Osteocyte (in vitro differentiated cells): ENCODE results near the gene DUSP28. TPM values are rescaled to one million over a fixed set of nuclear protein-coding genes. Genes with fewer than 3 reads are reported as not detected.
"Not testable (repeated sequence)": the region's sequence is repeated elsewhere in the genome, so short reads cannot be mapped to it uniquely, and the experiment has no call there.

ENCODE experiments used
- DNase-seq: peaks from one replicate; pipeline ENCODE4 v3.0.0; 2021; ENCODE audit warnings: mixed read lengths; ENCODE audit not compliant: unreplicated experiment; ENCODE audit errors: extremely low spot score
- H3K27ac Mint-ChIP-seq: one replicate; pipeline ENCODE4 v1.8.0; 2021; ENCODE audit warnings: mild to moderate bottlenecking, mixed read lengths; ENCODE audit not compliant: unreplicated experiment
- H3K27me3 Mint-ChIP-seq: one replicate; pipeline ENCODE4 v1.8.0; 2021; ENCODE audit warnings: mixed read lengths; ENCODE audit not compliant: unreplicated experiment
- H3K36me3 Mint-ChIP-seq: one replicate; pipeline ENCODE4 v1.8.0; 2021; ENCODE audit warnings: mixed read lengths; ENCODE audit not compliant: unreplicated experiment
- H3K4me1 Mint-ChIP-seq: one replicate; pipeline ENCODE4 v1.8.0; 2021; ENCODE audit warnings: mixed read lengths; ENCODE audit not compliant: unreplicated experiment
- H3K4me3 Mint-ChIP-seq: one replicate; pipeline ENCODE4 v1.8.0; 2021; ENCODE audit warnings: mild to moderate bottlenecking, moderate library complexity, mixed read lengths; ENCODE audit not compliant: unreplicated experiment
- H3K9me3 Mint-ChIP-seq: one replicate; pipeline ENCODE4 v1.8.0; 2021; ENCODE audit warnings: mixed read lengths; ENCODE audit not compliant: unreplicated experiment
- total RNA-seq: library from RNA; stranded (reverse); gene quantifications from 2 replicates; pipeline ENCODE4 v1.2.1, GENCODE V29; 2021
- TF ChIP-seq, protein P1 (sequence below): fragments of 200-600 bp; sonication (generic); IDR thresholded peaks from 2 replicates; pipeline ENCODE4 v1.5.0; 2021; ENCODE audit warnings: antibody characterized with exemption, mild to moderate bottlenecking, moderate library complexity

The DUSP28 gene
- total RNA-seq, 1 donor from 2014 or later: 5.9 TPM

GRCh38 chr2:240532031-240532775 is 28.0 kb upstream of the DUSP28 start:
- H3K27me3 Mint-ChIP-seq: no peaks in the 10 kb centered on the region
- DNase-seq: no peak
- TF ChIP-seq, protein P1, sequence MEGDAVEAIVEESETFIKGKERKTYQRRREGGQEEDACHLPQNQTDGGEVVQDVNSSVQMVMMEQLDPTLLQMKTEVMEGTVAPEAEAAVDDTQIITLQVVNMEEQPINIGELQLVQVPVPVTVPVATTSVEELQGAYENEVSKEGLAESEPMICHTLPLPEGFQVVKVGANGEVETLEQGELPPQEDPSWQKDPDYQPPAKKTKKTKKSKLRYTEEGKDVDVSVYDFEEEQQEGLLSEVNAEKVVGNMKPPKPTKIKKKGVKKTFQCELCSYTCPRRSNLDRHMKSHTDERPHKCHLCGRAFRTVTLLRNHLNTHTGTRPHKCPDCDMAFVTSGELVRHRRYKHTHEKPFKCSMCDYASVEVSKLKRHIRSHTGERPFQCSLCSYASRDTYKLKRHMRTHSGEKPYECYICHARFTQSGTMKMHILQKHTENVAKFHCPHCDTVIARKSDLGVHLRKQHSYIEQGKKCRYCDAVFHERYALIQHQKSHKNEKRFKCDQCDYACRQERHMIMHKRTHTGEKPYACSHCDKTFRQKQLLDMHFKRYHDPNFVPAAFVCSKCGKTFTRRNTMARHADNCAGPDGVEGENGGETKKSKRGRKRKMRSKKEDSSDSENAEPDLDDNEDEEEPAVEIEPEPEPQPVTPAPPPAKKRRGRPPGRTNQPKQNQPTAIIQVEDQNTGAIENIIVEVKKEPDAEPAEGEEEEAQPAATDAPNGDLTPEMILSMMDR: no peak
- no peak overlapping the region for H3K27ac Mint-ChIP-seq
- H3K36me3 Mint-ChIP-seq: peaks cover 57% of the 10 kb centered on the region
- H3K4me3 Mint-ChIP-seq: no peak overlapping the region
- peaks cover 25% of the 10 kb centered on the region for H3K9me3 Mint-ChIP-seq
- no peaks in the 10 kb centered on the region for H3K4me1 Mint-ChIP-seq

DNA sequence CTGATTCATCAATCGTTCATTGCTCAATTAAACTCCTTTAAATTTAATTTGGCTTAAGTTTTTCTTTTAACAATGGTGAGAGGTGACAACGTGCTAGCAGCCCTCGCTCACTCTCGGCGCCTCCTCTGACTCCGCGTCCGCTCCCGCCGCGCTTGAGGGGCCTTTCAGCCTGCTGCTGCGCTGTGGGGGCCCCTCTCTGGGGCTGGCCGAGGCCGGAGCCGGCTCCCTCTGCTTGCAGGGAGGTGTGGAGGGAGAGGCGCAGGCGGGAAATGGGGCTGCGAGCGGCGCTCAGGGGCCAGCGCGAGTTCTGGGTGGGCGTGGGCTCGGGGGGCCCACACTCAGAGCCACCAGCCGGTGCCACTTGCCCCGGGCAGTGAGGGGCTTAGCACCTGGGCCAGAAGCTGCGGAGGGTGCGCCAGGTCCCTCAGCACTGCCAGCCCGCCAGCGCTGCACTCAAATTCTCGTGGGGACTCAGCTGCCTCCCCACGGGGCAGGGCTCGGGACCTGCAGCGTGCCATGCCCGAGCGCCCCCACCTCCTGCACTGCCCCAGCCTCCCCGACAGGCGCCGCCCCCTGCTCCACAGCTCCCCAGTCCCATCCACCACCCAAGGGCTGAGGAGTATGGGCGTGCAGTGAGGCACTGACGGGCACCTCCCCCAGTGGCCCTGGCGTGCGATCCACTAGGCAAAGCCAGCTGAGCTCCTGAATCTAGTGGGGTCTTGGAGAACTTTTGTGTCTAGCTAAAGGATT is 22.0 kb upstream of the DUSP28 start:
- Mint-ChIP-seq H3K36me3 (peaks cover 41% of the 10 kb centered on the region), H3K27ac (no peak overlapping the region), H3K4me3 (no peak overlapping the region), H3K27me3 (no peaks in the 10 kb centered on the region), H3K4me1 (no peaks in the 10 kb centered on the region), H3K9me3 (peaks cover 4% of the 10 kb centered on the region)
- TF ChIP-seq, protein P1: no peak
- DNase-seq: peak; percentile 80

DNA sequence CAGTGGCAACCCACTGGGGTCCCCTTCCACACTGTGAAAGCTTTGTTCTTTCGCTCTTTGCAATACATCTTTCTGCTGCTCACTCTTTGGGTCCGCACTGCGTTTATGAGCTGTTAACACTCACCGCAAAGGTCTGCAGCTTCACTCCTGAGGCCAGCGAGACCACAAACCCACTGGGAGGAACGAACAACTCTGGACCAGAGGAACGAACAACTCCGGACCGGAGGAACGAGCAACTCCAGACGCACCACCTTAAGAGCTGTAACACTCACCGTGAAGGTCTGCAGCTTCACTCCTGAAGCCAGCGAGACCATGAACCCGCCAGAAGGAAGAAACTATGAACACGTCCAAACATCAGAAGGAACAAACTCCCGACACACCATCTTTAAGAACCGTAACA is 21.1 kb upstream of the DUSP28 start:
- not testable (repeated sequence) for H3K27me3 Mint-ChIP-seq, H3K4me1 Mint-ChIP-seq, H3K4me3 Mint-ChIP-seq, H3K27ac Mint-ChIP-seq, DNase-seq, H3K9me3 Mint-ChIP-seq
- H3K36me3 Mint-ChIP-seq: peaks cover 38% of the 10 kb centered on the region

GRCh38 chr2:240539906-240540305 is 20.3 kb upstream of the DUSP28 start:
- H3K27me3 Mint-ChIP-seq: no peaks in the 10 kb centered on the region
- TF ChIP-seq, protein P1: no peak
- H3K36me3 Mint-ChIP-seq: peaks cover 36% of the 10 kb centered on the region
- H3K27ac Mint-ChIP-seq: no peak overlapping the region
- H3K4me3 Mint-ChIP-seq: no peak overlapping the region
- no peaks in the 10 kb centered on the region for H3K4me1 Mint-ChIP-seq
- no peak for DNase-seq
- peaks cover 4% of the 10 kb centered on the region for H3K9me3 Mint-ChIP-seq

GRCh38 chr2:240551288-240551687 is 8.9 kb upstream of the DUSP28 start:
- H3K4me3 Mint-ChIP-seq: no peak overlapping the region
- no peak for DNase-seq
- no peaks in the 10 kb centered on the region for H3K4me1 Mint-ChIP-seq
- H3K36me3 Mint-ChIP-seq: peaks cover 15% of the 10 kb centered on the region
- no peak overlapping the region for H3K27ac Mint-ChIP-seq
- H3K9me3 Mint-ChIP-seq: no peaks in the 10 kb centered on the region
- TF ChIP-seq, protein P1: no peak
- no peaks in the 10 kb centered on the region for H3K27me3 Mint-ChIP-seq
